Ovary (tissue), 3 donors: ENCODE measurements around the gene HSPA13.

Source experiments
- CTCF ChIP-seq, 3 donors: fragments of 450-650 bp in 2 of 3; fragments of 200-600 bp in 1 of 3; IDR thresholded peaks; one replicate each; pipeline versions ENCODE4 v1.5.1 to v1.8.0; 2016 to 2022; ENCODE audit warnings: antibody characterized with exemption in 3 of 3, mild to moderate bottlenecking in 1 of 3
- POLR2A ChIP-seq: fragments of 450-650 bp; IDR thresholded peaks from one replicate; pipeline ENCODE4 v1.6.1; 2017; ENCODE audit warnings: antibody characterized with exemption, mild to moderate bottlenecking, moderate library complexity
- donor health status: DM: no; HTN: no; CAD: no.

GRCh38 chr21:14354515-14354914, 28.4 kb downstream of the HSPA13 start:
- TF ChIP-seq POLR2A: no peak
- TF ChIP-seq CTCF (IDR thresholded peaks at IDR 0.05): no peak
